Activated naive CD8-positive, alpha-beta T cell treated with anti-CD3 and anti-CD28 coated beads, Interleukin-2, amount 50 U/mL, for 24 hours (primary cell): ENCODE results near the gene UBE2L3.
"Not testable (repeated sequence)": the region's sequence is repeated elsewhere in the genome, so short reads cannot be mapped to it uniquely, and the experiment has no call there.

Source experiments
- ATAC-seq: fragments of 150-1000 bp; cut with Tn5 transposase; one replicate; pipeline ENCODE4 v1.10.0; 2021
- DNase-seq: peaks from one replicate; pipeline ENCODE4 v3.0.0; 2021
- H3K27ac Mint-ChIP-seq: one replicate; pipeline ENCODE4 v1.8.0; 2021; ENCODE audit warnings: mild to moderate bottlenecking, mixed read lengths
- H3K27me3 Mint-ChIP-seq: one replicate; pipeline ENCODE4 v1.8.0; 2021; ENCODE audit warnings: mixed read lengths
- H3K36me3 Mint-ChIP-seq: one replicate; pipeline ENCODE4 v1.8.0; 2021; ENCODE audit warnings: low read depth, mixed read lengths
- H3K4me1 Mint-ChIP-seq: one replicate; pipeline ENCODE4 v1.8.0; 2021; ENCODE audit warnings: mixed read lengths
- H3K4me3 Mint-ChIP-seq: one replicate; pipeline ENCODE4 v1.8.0; 2021; ENCODE audit warnings: mild to moderate bottlenecking, moderate library complexity, mixed read lengths
- H3K9me3 Mint-ChIP-seq: one replicate; pipeline ENCODE4 v1.8.0; 2021; ENCODE audit warnings: mixed read lengths

Gene UBE2L3

DNA sequence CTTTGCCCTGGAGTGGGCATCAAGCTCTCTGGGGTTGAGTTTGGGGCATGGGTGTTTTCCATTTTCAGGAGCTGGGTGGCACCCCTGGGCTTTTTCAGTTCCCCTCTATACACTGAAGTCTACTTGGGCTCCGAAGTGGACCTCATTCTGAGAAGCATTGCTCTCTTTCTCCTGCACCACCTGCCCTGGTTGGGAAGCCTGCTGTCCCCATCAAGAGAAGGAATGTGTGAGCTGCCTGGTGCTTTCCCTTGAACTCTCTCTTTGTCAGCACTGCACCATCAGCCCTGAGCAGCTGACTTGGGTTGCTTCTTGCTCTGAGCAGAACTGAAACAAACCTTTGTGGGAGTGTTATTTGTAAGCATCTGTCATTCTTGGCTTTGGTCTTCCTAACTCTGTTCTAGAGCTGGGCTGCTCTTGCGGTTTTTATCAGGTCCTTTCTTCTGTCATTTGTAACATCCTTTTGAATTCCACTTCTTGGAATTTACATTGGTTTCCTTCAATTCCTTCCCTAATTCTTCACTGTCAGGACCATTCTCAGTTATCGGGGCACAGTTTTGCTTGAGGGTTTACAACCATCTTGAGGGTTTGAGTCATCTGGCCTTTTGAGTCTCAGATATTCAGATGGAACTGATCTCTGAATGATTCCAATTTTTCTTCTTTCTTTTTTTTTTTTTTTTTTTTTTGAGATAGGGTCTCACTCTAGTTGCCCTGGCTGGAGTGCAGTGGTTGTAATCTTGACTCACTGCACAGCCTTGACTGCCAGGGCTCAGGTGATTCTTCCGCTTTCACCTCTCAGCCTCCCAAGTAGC, 20.5 kb downstream of the UBE2L3 start:
- DNase-seq (peak; percentile 52), ATAC-seq (peak; percentile 98)
- Mint-ChIP-seq H3K27me3 (no peaks in the 10 kb centered on the region), H3K4me1 (peaks cover 57% of the 10 kb centered on the region), H3K27ac (peak overlapping the region; percentile 87), H3K9me3 (no peaks in the 10 kb centered on the region), H3K36me3 (peaks cover 20% of the 10 kb centered on the region), H3K4me3 (peak overlapping the region; percentile 6)

DNA sequence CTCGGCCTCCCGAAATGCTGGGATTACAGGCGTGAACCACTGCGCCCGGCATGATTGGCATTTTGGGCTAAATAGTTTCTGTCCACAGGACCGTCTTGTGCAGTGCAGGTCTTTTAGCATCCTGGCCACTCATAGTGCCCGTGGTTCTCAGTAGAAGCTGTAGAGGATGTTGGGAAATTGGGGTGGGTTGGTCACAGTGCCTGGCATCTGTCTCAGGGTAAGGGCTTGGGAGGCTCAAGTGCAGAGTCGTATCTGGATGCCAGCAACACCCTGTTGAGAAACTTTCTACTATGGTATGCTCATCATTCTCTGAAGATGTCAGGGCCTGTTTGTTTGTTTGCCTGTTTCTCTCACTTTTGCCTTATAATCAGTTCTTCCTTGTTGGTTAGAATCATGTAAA, 21.9 kb downstream of the UBE2L3 start:
- peak overlapping the region; percentile 48 for H3K27ac Mint-ChIP-seq
- no peak overlapping the region for H3K4me3 Mint-ChIP-seq
- peaks cover 54% of the 10 kb centered on the region for H3K4me1 Mint-ChIP-seq
- no peaks in the 10 kb centered on the region for H3K27me3 Mint-ChIP-seq
- no peak for ATAC-seq
- no peak for DNase-seq
- no peaks in the 10 kb centered on the region for H3K9me3 Mint-ChIP-seq
- H3K36me3 Mint-ChIP-seq = peaks cover 34% of the 10 kb centered on the region

- DNase-seq (no peak), ATAC-seq (no peak)
- H3K27ac Mint-ChIP-seq = peak overlapping the region; percentile 64
- no peak overlapping the region for H3K4me3 Mint-ChIP-seq
- H3K36me3 Mint-ChIP-seq = peaks cover 43% of the 10 kb centered on the region
- no peaks in the 10 kb centered on the region for H3K9me3 Mint-ChIP-seq
- no peaks in the 10 kb centered on the region for H3K27me3 Mint-ChIP-seq
- H3K4me1 Mint-ChIP-seq = peaks cover 44% of the 10 kb centered on the region
These were observed 23.5 kb downstream of the UBE2L3 start for GRCh38 chr22:21590809-21591641.

DNA sequence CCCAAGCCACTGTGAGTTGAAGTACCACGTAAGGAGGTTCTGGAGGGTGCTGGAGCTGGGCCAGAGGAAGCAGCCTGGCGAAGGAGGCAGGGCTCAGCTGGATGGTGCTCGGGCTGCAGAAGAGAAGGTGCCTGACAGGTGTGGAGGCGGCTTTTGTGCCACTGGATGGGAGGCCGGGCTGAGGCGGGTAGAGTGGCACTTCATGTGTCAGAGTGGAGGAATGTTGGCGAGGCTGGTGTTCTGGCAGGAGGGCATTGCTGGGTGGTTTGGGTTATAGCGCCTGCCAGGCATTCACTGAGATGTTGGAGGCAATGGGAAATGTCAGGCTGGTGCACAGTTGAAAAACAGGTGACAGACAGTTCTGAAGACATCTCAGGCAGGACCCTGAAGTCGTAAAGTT, 24.2 kb downstream of the UBE2L3 start:
- peaks cover 46% of the 10 kb centered on the region for H3K36me3 Mint-ChIP-seq
- DNase-seq (no peak), ATAC-seq (no peak)
- H3K27me3 Mint-ChIP-seq = no peaks in the 10 kb centered on the region
- H3K4me3 Mint-ChIP-seq = no peak overlapping the region
- no peaks in the 10 kb centered on the region for H3K9me3 Mint-ChIP-seq
- H3K27ac Mint-ChIP-seq = no peak overlapping the region
- H3K4me1 Mint-ChIP-seq = peaks cover 45% of the 10 kb centered on the region

DNA sequence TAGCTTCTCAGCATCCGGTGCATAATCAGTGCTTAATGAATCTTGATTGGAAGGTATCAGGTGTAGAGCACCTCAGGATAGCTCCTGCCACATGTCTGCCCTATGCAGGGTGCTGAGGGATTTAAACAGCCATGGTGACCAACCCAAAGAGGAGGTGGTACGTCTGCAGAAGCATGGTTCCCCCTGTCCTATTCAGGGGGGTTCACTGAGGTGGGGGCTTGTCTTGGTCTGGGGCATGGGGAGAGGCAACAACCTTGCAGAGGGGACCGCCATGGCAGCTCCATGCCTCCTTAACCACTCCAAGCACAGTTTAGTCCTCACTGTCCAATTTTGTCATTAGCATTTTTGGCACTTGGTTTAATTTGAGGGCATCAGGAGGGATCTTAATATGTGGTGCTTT, 24.9 kb downstream of the UBE2L3 start:
- no peak for ATAC-seq
- peaks cover 39% of the 10 kb centered on the region for H3K4me1 Mint-ChIP-seq
- peaks cover 47% of the 10 kb centered on the region for H3K36me3 Mint-ChIP-seq
- H3K27me3 Mint-ChIP-seq = no peaks in the 10 kb centered on the region
- no peak overlapping the region for H3K4me3 Mint-ChIP-seq
- no peaks in the 10 kb centered on the region for H3K9me3 Mint-ChIP-seq
- no peak for DNase-seq
- H3K27ac Mint-ChIP-seq = no peak overlapping the region

DNA sequence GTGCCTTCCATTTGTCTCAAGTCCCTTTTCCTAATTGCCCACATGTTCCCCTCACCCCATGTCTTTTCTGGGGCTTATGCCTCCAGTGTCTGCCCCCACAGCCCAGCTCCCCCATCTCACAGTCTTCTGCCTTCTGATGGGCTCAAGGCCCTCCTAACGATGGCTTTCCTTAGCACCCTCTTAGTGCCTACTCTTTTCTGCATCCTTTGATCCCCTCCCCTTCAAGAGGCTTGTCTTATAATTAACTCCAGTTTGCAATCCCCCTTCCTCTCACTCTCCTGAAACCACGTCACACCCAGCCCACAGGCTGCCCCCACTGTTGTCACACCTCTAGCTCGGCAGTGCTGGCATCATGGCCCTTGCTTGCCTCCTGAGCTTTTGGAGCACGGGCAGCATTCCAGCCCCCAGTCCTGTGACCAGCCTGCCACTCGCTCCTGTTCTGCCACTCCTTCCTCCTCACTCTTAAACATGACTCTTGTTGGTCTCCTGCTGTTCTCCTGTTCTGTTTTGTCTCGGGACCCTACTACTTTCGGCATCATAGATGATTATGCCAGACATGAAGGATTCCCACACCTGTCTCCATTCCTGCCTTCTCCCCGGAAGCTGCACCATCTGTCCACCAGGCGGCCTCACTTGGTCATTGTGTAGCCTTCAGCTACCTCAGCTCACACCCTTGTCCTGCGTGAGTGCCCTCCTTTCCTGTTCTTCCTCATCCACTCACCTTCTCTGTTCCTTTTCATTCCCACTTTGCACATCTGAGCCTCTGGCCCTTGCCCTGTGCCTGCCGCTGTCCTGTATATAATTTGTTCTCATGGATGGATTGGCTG, 26.1 kb downstream of the UBE2L3 start:
- H3K9me3 Mint-ChIP-seq = no peaks in the 10 kb centered on the region
- H3K27ac Mint-ChIP-seq = peak overlapping the region; percentile 60
- H3K36me3 Mint-ChIP-seq = peaks cover 51% of the 10 kb centered on the region
- H3K27me3 Mint-ChIP-seq = no peaks in the 10 kb centered on the region
- DNase-seq (no peak), ATAC-seq (no peak)
- H3K4me1 Mint-ChIP-seq = peaks cover 31% of the 10 kb centered on the region
- H3K4me3 Mint-ChIP-seq = no peak overlapping the region

GRCh38 chr22:21594865-21595452, 27.4 kb downstream of the UBE2L3 start:
- Mint-ChIP-seq H3K4me3 (no peak overlapping the region), H3K36me3 (peaks cover 55% of the 10 kb centered on the region), H3K4me1 (peaks cover 27% of the 10 kb centered on the region), H3K27me3 (no peaks in the 10 kb centered on the region), H3K27ac (no peak overlapping the region), H3K9me3 (no peaks in the 10 kb centered on the region)
- DNase-seq (no peak), ATAC-seq (no peak)

- peaks cover 19% of the 10 kb centered on the region for H3K4me1 Mint-ChIP-seq
- H3K9me3 Mint-ChIP-seq, DNase-seq, H3K4me3 Mint-ChIP-seq, H3K27ac Mint-ChIP-seq, ATAC-seq, H3K27me3 Mint-ChIP-seq: not testable (repeated sequence)
- H3K36me3 Mint-ChIP-seq = peaks cover 49% of the 10 kb centered on the region
These were observed 29.0 kb downstream of the UBE2L3 start for GRCh38 chr22:21596356-21597135.

DNA sequence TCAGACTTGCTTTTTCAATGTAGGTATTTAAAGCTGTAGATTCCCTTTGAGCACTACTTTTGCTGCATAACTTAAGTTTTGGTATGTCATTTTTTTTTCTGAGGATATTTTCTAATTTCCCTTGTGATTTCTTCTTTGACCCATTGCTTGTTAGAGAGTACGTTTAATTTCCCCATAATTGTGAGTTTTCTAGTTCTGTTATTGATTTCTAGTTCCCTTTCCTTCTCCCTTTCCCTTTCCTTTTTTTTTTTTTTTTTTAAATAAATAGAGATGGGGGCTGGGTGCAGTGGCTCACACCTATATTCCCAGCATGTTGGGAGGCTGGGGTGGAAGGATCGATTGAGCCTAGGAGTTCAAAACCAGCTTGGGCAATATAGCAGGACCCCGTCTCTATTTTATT, 30.8 kb downstream of the UBE2L3 start:
- Mint-ChIP-seq H3K4me3 (no peak overlapping the region), H3K27ac (no peak overlapping the region), H3K36me3 (peaks cover 49% of the 10 kb centered on the region), H3K27me3 (no peaks in the 10 kb centered on the region), H3K9me3 (no peaks in the 10 kb centered on the region), H3K4me1 (peaks cover 23% of the 10 kb centered on the region)
- no peak for DNase-seq
- ATAC-seq = no peak

GRCh38 chr22:21599053-21599893, 31.8 kb downstream of the UBE2L3 start:
- no peaks in the 10 kb centered on the region for H3K9me3 Mint-ChIP-seq
- H3K27ac Mint-ChIP-seq = peak overlapping the region; percentile 81
- ATAC-seq = no peak
- H3K36me3 Mint-ChIP-seq = peaks cover 41% of the 10 kb centered on the region
- no peak overlapping the region for H3K4me3 Mint-ChIP-seq
- H3K4me1 Mint-ChIP-seq = peaks cover 23% of the 10 kb centered on the region
- H3K27me3 Mint-ChIP-seq = no peaks in the 10 kb centered on the region
- no peak for DNase-seq

DNA sequence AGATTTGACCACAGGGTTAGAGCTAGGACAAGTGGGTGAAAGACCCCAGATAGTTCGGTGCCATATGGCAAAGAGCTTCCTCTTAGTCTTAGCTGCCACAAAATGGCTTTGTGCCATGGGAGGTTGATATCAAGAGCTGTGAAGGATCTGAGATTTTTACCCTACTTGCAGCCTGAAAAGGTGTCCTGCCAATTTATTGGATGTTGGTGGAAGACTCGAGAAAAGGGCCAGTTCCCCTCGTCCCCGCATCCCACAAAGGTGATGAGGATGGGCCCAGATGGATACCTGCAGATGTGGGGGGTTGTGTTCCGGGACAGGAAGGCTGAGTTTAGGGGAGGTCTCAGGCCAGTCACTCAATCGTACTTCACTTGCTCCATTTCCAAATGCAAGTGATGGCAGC, 35.1 kb downstream of the UBE2L3 start:
- peaks cover 23% of the 10 kb centered on the region for H3K36me3 Mint-ChIP-seq
- DNase-seq = no peak
- H3K4me3 Mint-ChIP-seq = no peak overlapping the region
- ATAC-seq = no peak
- no peaks in the 10 kb centered on the region for H3K9me3 Mint-ChIP-seq
- H3K27ac Mint-ChIP-seq = no peak overlapping the region
- H3K27me3 Mint-ChIP-seq = no peaks in the 10 kb centered on the region
- peaks cover 31% of the 10 kb centered on the region for H3K4me1 Mint-ChIP-seq

GRCh38 chr22:21603973-21604372, 36.5 kb downstream of the UBE2L3 start:
- Mint-ChIP-seq H3K36me3 (peaks cover 21% of the 10 kb centered on the region), H3K4me3 (no peak overlapping the region), H3K9me3 (no peaks in the 10 kb centered on the region), H3K27ac (no peak overlapping the region), H3K27me3 (no peaks in the 10 kb centered on the region), H3K4me1 (peaks cover 32% of the 10 kb centered on the region)
- DNase-seq (no peak), ATAC-seq (no peak)
